ENCODE data around the gene RPS3. TPM values are rescaled to one million over a fixed set of nuclear protein-coding genes. Genes with fewer than 3 reads are reported as not detected.

The RPS3 gene
- total RNA-seq, 1 experiment from 2014 or later: 4,109 TPM

- Histone ChIP-seq H3K4me2 (ENCODE audit: low read length) (peak overlapping the region; percentile 59), H3K36me3 (ENCODE audit: control insufficient read depth in 1 of 2, insufficient read depth in 2 of 2, low read length in 2 of 2) (no peaks in the 10 kb centered on the region), H3K9me3 (ENCODE audit: control insufficient read depth in 1 of 2, insufficient read depth in 1 of 2, low read depth in 1 of 2, low read length in 2 of 2) (no peaks in the 10 kb centered on the region), H3K9me2 (ENCODE audit: insufficient read depth) (no peaks in the 10 kb centered on the region), H3K4me1 (ENCODE audit: control insufficient read depth in 1 of 2, insufficient read depth in 2 of 2, low read length in 2 of 2) (peaks cover 23 to 48% of the 10 kb centered on the region in 2 experiments), H3K9ac (ENCODE audit: low read length) (no peak overlapping the region), H2AFZ (ENCODE audit: low read depth, low read length, poor library complexity, severe bottlenecking) (peak overlapping the region; percentile 98), H3K79me2 (ENCODE audit: insufficient read depth, low read length) (no peaks in the 10 kb centered on the region), H3K27me3 (ENCODE audit: insufficient read depth, low read length) (no peaks in the 10 kb centered on the region), H4K20me1 (ENCODE audit: insufficient read depth) (no peaks in the 10 kb centered on the region), H3K4me3 (replicated peaks in 1 of 2; ENCODE audit: low read depth in 1 of 2, low read length in 2 of 2) (no peak overlapping the region), H3K27ac (ENCODE audit: low read depth, low read length) (peak overlapping the region; percentile 8; the same call in 1 of the 2 replicates)
- CTCF ChIA-PET: interaction anchor here (0.6 to 7.1 kb wide), 14 partner anchors 13 to 508 kb away, joined by 3 to 57 read pairs (median 4); no protein-coding TSS in a partner anchor
- BruUV-seq (replicated peaks): no TSS peak
- intact Hi-C loops (cut with micrococcal nuclease): loop anchor here (1.0 to 5.0 kb wide), 3 partner anchors 59 to 479 kb away; no protein-coding TSS in a partner anchor
- TF ChIP-seq ZFX (IDR thresholded peaks at IDR 0.05): no peak
- peak; percentile 93 for TF ChIP-seq RAD21 (IDR thresholded peaks at IDR 0.05; ENCODE audit: low read depth)
- peak; percentile 34; the same call in 1 of the 2 replicates for TF ChIP-seq MAX (IDR thresholded peaks at IDR 0.05)
- peak; percentile 90 for TF ChIP-seq YY1 (IDR thresholded peaks at IDR 0.05; ENCODE audit: extremely low read depth, insufficient replicate concordance, low read depth, low read length)
- peak; percentile 77 to 89 (median 88) for TF ChIP-seq CTCF (IDR thresholded peaks at IDR 0.05 in 2 of 3, conservative IDR thresholded peaks at IDR 0.05 in 1 of 3; ENCODE audit: borderline replicate concordance in 1 of 3, insufficient read depth in 1 of 3, low read depth in 2 of 3, low read length in 2 of 3)
- TF ChIP-seq ATF3 (IDR thresholded peaks at IDR 0.05): no peak
- RAD21 ChIA-PET (ENCODE audit: low non-redundant PET in 1 of 2, low total read pairs in 2 of 2, uncharacterized antibody in 2 of 2, unreplicated experiment in 2 of 2): interaction anchor here in 1 of 2 experiments (0.5 to 1.6 kb wide), 2 partner anchors 88 to 108 kb away, joined by 3 to 4 read pairs; no protein-coding TSS in a partner anchor
- peak; percentile 78 for ATAC-seq
- DNase-seq (ENCODE audit: low read depth, low spot score): peak; percentile 81
- POLR2A ChIA-PET: interaction anchor here (0.7 to 1.4 kb wide), 3 partner anchors 12 to 144 kb away, joined by 3 to 5 read pairs (median 5); no protein-coding TSS in a partner anchor
These were observed 10.7 kb upstream of the RPS3 start for GRCh38 chr11:75388386-75389275.
